ACC112 (cell line): ENCODE measurements around the gene OBSCN.

ENCODE experiments used
- H2AFZ ChIP-seq: fragments of 200-600 bp; sonication (generic); one replicate; pipeline ENCODE4 v1.6.0; 2017; ENCODE audit warnings: antibody characterized with exemption, low read length; ENCODE audit not compliant: unreplicated experiment
- H3K27ac ChIP-seq: fragments of 200-600 bp; sonication (generic); 2 replicates; pipeline ENCODE4 v1.5.1; 2014; ENCODE audit warnings: low read depth, mild to moderate bottlenecking, antibody characterized with exemption, low read length, moderate library complexity
- H3K27me3 ChIP-seq: fragments of 200-600 bp; sonication (generic); 2 replicates; pipeline ENCODE4 v1.6.1; 2014; ENCODE audit warnings: mild to moderate bottlenecking, antibody characterized with exemption, low read length, moderate library complexity, mixed read lengths; ENCODE audit not compliant: insufficient read depth
- H3K36me3 ChIP-seq: fragments of 200-600 bp; sonication (generic); 2 replicates; pipeline ENCODE4 v1.6.1; 2016; ENCODE audit warnings: mild to moderate bottlenecking, antibody characterized with exemption, low read length, moderate library complexity, mixed read lengths; ENCODE audit not compliant: insufficient read depth
- H3K4me1 ChIP-seq: fragments of 200-600 bp; sonication (generic); one replicate; pipeline ENCODE4 v1.6.1; 2016; ENCODE audit warnings: low read length, mixed read lengths; ENCODE audit not compliant: insufficient read depth, unreplicated experiment, control insufficient read depth
- H3K4me3 ChIP-seq: fragments of 200-600 bp; sonication (generic); 2 replicates; pipeline ENCODE4 v1.5.1; 2014; ENCODE audit warnings: mild to moderate bottlenecking, low read depth, low read length
- H3K79me2 ChIP-seq: fragments of 200-600 bp; sonication (generic); one replicate; pipeline ENCODE4 v1.6.0; 2016; ENCODE audit warnings: low read length; ENCODE audit not compliant: control insufficient read depth, unreplicated experiment, insufficient read depth

The OBSCN gene

GRCh38 chr1:228210076-228210651, 2.3 kb downstream of the OBSCN start:
- H2AFZ ChIP-seq, result no peak overlapping the region
- no peak overlapping the region for H3K4me3 ChIP-seq
- peaks cover 3% of the 10 kb centered on the region for H3K27me3 ChIP-seq
- H3K36me3 ChIP-seq, result no peaks in the 10 kb centered on the region
- H3K79me2 ChIP-seq, result no peaks in the 10 kb centered on the region
- no peak overlapping the region for H3K27ac ChIP-seq
- peaks cover 3% of the 10 kb centered on the region for H3K4me1 ChIP-seq

DNA sequence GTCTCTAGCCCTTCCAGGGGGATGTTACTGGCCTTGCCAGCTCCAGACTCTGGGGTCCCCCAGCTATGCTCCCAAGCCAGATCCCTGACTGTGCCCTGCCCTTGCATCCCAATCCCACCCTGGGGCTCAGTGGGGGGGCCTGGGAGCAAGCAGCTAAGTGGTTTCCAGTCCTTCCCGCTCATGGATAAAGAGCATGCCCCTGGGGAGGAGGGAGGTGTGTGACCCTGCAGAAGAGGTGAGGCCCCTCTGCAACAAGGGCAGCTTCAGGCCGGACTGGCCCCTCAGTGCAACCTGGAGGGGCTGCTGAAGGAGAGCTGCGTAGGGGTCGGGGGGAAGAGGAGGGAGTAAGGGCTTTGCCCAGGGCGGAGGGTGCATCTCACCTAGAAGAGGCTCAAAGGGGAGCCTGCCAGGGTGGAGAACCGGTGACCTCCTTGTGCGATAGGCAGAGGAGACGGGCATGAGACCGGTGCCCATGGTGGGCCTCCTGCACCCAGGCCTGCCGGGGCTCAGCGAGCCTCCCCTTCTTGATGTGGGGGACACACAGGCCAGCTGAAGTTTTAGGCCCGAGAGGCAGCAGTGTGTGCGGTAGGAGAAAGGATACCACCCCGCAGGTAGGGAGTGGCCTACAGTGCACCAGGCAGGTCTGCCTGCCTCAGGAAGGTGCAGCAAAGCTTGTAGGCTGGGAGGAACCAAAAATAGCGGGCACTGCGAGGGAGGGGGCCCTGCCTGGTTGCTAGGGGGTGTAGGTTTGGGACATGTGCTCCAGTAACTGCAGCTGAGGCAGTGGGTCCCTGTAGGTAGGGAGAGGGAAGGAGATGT, 3.1 kb downstream of the OBSCN start:
- no peak overlapping the region for H2AFZ ChIP-seq
- H3K36me3 ChIP-seq, result no peaks in the 10 kb centered on the region
- no peak overlapping the region for H3K27ac ChIP-seq
- peaks cover 3% of the 10 kb centered on the region for H3K4me1 ChIP-seq
- no peaks in the 10 kb centered on the region; the same call in 1 of the 2 replicates for H3K27me3 ChIP-seq
- no peak overlapping the region for H3K4me3 ChIP-seq
- H3K79me2 ChIP-seq, result no peaks in the 10 kb centered on the region

- no peak overlapping the region for H3K4me3 ChIP-seq
- no peak overlapping the region for H2AFZ ChIP-seq
- no peaks in the 10 kb centered on the region for H3K36me3 ChIP-seq
- H3K79me2 ChIP-seq, result no peaks in the 10 kb centered on the region
- no peaks in the 10 kb centered on the region; the same call in 1 of the 2 replicates for H3K27me3 ChIP-seq
- H3K4me1 ChIP-seq, result peaks cover 3% of the 10 kb centered on the region
- no peak overlapping the region for H3K27ac ChIP-seq
Observed at GRCh38 chr1:228211531-228212414, 3.9 kb downstream of the OBSCN start.

- no peak overlapping the region for H2AFZ ChIP-seq
- H3K27me3 ChIP-seq, result no peaks in the 10 kb centered on the region; the same call in 1 of the 2 replicates
- peaks cover 3% of the 10 kb centered on the region for H3K4me1 ChIP-seq
- H3K27ac ChIP-seq, result no peak overlapping the region
- no peaks in the 10 kb centered on the region for H3K36me3 ChIP-seq
- peak overlapping the region; percentile 82 for H3K4me3 ChIP-seq
- H3K79me2 ChIP-seq, result no peaks in the 10 kb centered on the region
Observed at GRCh38 chr1:228212415-228212965, 4.6 kb downstream of the OBSCN start.

GRCh38 chr1:228212966-228213844, 5.4 kb downstream of the OBSCN start:
- Histone ChIP-seq H3K27me3 (no peaks in the 10 kb centered on the region; the same call in 1 of the 2 replicates), H2AFZ (peak overlapping the region; percentile 69), H3K36me3 (no peaks in the 10 kb centered on the region), H3K4me3 (peak overlapping the region; percentile 82), H3K27ac (no peak overlapping the region), H3K79me2 (no peaks in the 10 kb centered on the region), H3K4me1 (peaks cover 3% of the 10 kb centered on the region)

GRCh38 chr1:228213917-228214808, 6.3 kb downstream of the OBSCN start:
- Histone ChIP-seq H2AFZ (no peak overlapping the region), H3K4me3 (peak overlapping the region; percentile 66), H3K27ac (no peak overlapping the region), H3K4me1 (peaks cover 3% of the 10 kb centered on the region), H3K79me2 (no peaks in the 10 kb centered on the region), H3K27me3 (no peaks in the 10 kb centered on the region; the same call in 1 of the 2 replicates), H3K36me3 (no peaks in the 10 kb centered on the region)

DNA sequence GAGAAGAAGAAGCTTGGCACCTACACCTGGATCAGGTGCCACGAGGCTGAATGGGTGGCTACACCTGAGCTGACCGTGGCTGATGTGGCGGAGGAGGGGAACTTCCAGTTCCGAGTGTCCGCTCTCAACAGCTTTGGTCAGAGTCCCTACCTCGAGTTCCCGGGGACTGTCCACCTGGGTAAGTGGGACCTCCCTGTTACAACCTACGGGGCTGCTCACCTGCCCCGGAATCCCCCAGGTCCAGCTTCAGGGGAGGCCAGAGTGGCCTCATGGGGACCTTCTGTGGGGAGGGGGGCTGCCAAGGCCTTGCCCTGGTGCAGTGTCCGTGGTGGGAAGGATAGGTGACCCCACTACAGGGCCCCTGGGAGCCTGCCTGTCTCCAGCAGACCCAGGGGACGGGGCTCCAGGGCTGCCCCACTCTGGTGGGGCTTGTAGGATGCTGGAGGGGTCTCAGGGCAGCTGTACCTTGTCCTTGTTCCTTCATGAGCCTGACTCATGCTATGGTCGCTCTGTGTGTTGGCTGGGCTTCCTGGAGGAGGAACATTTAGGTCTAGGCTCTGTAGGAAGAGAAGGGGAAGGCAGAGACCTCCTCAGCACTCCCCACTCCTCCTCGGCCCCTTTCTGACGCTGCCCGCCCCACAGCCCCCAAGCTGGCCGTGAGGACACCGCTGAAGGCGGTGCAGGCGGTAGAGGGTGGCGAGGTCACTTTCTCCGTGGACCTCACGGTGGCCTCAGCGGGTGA, 7.2 kb downstream of the OBSCN start:
- no peak overlapping the region for H3K4me3 ChIP-seq

GRCh38 chr1:228215663-228216116, 7.8 kb downstream of the OBSCN start:
- Histone ChIP-seq H3K36me3 (no peaks in the 10 kb centered on the region), H3K27ac (no peak overlapping the region), H3K4me1 (peaks cover 3% of the 10 kb centered on the region), H3K79me2 (no peaks in the 10 kb centered on the region), H3K4me3 (no peak overlapping the region), H2AFZ (no peak overlapping the region), H3K27me3 (no peaks in the 10 kb centered on the region; the same call in 1 of the 2 replicates)

More for the DNA sequence above, 7.2 kb downstream of the OBSCN start:
- no peaks in the 10 kb centered on the region for H3K36me3 ChIP-seq
- H3K27me3 ChIP-seq, result no peaks in the 10 kb centered on the region; the same call in 1 of the 2 replicates
- no peaks in the 10 kb centered on the region for H3K79me2 ChIP-seq
- H2AFZ ChIP-seq, result no peak overlapping the region
- H3K4me1 ChIP-seq, result peaks cover 3% of the 10 kb centered on the region
- no peak overlapping the region for H3K27ac ChIP-seq
